NB4 (cell line): ENCODE measurements around the gene POLG.

Experiments
- DNase-seq: peaks from one replicate; pipeline ENCODE4 v3.0.0; 2010; ENCODE audit warnings: low read depth
- H3K4me3 ChIP-seq: one replicate; pipeline ENCODE4 v1.5.1; 2011; ENCODE audit warnings: mild to moderate bottlenecking, low read depth, low read length, moderate library complexity
- MYC ChIP-seq: IDR thresholded peaks from 2 replicates; pipeline ENCODE4 v1.6.1; 2011; ENCODE audit warnings: low read depth, low read length
- POLR2A ChIP-seq: IDR thresholded peaks from 2 replicates; pipeline ENCODE4 v1.6.1; 2011; ENCODE audit warnings: mild to moderate bottlenecking; ENCODE audit not compliant: insufficient read length; ENCODE audit errors: extremely low read depth
- TF ChIP-seq, protein P1 (sequence below): IDR thresholded peaks from one replicate; pipeline ENCODE4 v1.5.1; 2012; ENCODE audit warnings: low read depth, low read length
- TF ChIP-seq, protein P2 (sequence below): IDR thresholded peaks from 2 replicates; pipeline ENCODE4 v1.6.1; 2011; ENCODE audit warnings: low read depth, low read length

Gene POLG

DNA sequence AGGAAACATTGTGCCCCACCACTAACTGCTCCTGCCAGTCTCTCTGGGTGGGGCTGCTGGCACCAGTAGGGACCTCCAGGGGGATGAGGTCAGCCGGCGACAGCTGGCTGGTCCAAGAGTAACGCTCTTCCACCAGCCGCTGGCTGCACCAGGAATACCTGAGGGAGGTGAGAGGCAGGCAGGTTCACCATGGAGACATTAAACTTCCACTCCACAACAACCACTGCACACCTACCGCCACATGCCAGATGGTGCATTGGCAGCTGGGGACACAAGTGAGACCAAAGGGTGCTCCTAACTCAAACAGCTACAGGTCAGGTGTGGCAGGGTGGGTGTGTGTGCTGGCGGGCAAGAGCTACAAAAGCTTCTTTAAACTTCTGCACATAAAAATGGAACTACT lies 4.5 kb downstream of the POLG start:
- DNase-seq: no peak
- peak overlapping the region; percentile 7 for H3K4me3 ChIP-seq
- TF ChIP-seq, protein P1, sequence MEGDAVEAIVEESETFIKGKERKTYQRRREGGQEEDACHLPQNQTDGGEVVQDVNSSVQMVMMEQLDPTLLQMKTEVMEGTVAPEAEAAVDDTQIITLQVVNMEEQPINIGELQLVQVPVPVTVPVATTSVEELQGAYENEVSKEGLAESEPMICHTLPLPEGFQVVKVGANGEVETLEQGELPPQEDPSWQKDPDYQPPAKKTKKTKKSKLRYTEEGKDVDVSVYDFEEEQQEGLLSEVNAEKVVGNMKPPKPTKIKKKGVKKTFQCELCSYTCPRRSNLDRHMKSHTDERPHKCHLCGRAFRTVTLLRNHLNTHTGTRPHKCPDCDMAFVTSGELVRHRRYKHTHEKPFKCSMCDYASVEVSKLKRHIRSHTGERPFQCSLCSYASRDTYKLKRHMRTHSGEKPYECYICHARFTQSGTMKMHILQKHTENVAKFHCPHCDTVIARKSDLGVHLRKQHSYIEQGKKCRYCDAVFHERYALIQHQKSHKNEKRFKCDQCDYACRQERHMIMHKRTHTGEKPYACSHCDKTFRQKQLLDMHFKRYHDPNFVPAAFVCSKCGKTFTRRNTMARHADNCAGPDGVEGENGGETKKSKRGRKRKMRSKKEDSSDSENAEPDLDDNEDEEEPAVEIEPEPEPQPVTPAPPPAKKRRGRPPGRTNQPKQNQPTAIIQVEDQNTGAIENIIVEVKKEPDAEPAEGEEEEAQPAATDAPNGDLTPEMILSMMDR: no peak
- TF ChIP-seq, protein P2, sequence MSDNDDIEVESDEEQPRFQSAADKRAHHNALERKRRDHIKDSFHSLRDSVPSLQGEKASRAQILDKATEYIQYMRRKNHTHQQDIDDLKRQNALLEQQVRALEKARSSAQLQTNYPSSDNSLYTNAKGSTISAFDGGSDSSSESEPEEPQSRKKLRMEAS: no peak
- no peak for TF ChIP-seq POLR2A

DNA sequence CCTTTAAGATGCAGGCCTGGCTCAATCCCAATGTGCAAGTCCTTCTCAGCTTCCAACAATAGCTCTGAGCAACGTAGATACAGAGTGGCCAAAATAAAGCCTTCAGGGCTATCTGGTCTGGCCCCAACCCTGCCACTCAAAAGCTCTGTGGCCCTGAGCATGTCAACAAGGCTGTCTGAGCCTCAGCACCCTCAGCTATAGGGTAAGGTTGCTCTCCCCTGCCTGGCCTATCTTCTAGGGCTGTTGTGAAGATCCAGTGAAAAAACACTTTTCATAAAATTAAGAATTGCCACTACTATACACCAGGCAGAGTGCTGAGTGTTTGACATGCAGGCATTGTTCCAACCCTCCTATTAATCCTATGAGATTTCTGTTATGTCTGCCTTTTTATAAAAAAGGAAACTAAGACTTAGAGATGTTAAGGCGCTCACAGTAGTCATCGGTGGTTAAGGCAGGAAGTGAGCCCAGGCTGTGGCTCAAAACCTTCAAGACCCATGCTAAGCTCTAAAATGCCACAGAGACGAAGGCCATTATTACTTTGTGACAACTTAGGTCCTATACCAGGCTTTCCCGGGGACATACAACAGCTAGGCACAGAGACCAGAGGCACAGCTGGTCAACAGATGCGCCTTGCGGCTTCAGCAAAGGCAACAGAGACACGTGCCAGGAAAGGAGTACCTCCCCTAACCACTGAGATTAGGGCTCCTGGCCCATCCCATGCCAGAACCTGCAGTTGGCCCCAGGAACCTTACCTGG lies 5.1 kb downstream of the POLG start:
- DNase-seq: no peak
- no peak overlapping the region for H3K4me3 ChIP-seq
- TF ChIP-seq, protein P1: no peak
- TF ChIP-seq POLR2A (no peak), MYC (no peak)
- TF ChIP-seq, protein P2: no peak

DNA sequence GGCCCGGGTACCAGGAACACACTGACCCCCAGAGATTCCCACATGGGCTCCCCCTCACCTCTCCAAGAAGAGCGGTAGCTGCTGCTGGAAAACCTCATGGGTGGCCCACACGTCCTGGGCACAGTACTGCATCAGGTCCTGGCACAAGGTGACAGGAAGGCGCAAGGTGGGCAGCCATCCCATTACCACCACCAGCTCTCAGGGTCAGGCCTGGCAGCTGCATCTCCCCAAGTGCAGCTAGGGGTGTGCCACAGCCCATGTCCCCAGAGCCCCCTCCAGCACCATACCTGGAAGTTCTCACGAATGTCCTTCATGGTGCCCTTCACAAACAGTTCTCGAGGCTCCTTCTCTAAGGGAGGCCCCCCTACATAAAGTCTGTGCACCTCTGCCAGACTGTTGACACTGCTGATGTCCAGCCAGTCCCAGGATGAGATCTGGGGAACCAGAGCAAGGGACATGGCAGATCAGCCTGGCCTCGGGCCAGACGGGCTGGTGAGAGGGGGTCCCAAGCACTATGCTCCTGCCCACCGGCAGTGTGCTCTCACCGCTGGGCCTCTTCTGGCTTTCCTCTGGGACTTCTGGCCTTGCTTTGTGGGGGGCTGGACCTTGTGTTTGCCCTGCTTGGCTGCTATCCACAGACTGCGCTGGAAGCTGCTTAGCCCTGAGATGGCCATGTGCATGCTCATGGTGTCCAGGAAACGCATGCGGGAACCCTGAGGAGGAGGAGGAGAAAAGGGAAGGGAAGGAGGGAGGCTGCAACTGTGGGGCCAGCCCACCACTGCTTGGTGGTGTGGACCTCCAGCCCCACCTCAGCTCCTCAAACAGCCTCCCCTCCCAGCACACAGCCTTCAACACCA lies 6.0 kb downstream of the POLG start:
- no peak for DNase-seq
- H3K4me3 ChIP-seq: no peak overlapping the region
- TF ChIP-seq, protein P1: no peak
- no peak for TF ChIP-seq POLR2A
- no peak for TF ChIP-seq MYC
- TF ChIP-seq, protein P2: no peak

DNA sequence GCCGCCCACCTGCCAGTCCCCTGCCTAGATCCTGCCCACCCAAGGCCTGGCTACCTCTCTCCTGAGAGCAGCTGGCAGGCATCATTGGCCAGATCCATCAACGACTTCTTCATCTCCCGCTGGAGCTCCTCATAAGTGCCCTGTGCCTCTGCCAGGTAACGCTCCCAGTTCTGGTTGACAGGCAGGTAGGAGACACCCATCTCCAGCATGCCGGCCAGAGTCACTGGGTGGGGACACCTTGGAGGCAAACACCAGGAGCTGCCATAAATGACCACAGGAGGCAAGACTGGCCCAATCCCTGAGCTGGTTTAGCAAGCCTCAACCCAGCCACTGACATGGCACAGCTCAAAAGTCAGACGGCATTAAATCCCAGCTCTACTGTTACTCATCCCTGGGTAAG lies 7.5 kb downstream of the POLG start:
- no peak for DNase-seq
- TF ChIP-seq MYC (no peak), POLR2A (no peak)
- TF ChIP-seq, protein P2: no peak
- TF ChIP-seq, protein P1: no peak
- H3K4me3 ChIP-seq: no peak overlapping the region

DNA sequence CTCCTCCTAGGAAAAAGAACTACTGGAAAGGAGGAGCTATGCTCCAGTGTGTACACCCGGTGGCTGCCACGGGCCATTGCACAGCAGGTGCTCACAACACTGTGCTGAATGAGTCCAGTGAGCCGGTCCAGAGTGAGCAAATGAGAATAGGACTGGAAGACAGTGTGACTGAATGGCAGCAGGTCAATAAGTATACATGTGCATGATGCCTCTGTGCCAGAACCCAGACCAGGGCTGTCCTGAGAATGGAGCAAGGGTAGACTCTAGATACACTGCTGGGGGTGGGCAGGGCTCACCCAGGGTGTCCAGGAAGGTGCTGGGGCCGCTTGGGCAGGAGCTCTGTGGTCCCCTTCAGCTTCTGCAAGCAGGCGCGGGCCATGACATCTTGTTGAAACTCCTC lies 8.3 kb downstream of the POLG start:
- TF ChIP-seq, protein P2: no peak
- no peak for TF ChIP-seq MYC
- TF ChIP-seq, protein P1: no peak
- no peak for TF ChIP-seq POLR2A
- DNase-seq: no peak
- H3K4me3 ChIP-seq: no peak overlapping the region
